ENCODE data around the gene UCHL1. TPM values are rescaled to one million over a fixed set of nuclear protein-coding genes. Genes with fewer than 3 reads are reported as not detected.

UCHL1 gene
- total RNA-seq, 1 donor from 2014 or later = 1,994 TPM

DNA sequence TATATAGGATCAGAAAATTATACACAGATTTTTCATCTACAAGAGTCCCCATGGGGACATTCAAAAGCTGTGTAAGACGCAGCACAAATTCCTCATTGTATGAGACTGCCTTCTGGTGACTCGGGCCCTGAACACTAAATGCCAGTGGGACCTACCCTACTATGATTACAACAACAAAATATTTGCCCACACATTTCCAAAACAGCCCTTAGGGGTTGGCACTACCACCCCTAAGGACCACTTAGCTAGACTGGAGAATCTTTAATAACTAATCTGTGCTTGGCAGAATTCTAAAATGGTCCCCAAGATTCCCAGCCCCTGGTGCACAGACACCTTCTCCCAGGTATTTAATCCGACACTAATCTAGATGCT is 29.1 kb downstream of the UCHL1 start:
- DNase-seq (ENCODE audit: low read depth) = no peak
- Histone ChIP-seq H3K27me3 (ENCODE audit: control insufficient read depth, insufficient read depth, low read length) (no peaks in the 10 kb centered on the region), H3K4me3 (ENCODE audit: low read depth, low read length) (no peak overlapping the region), H3K36me3 (ENCODE audit: control insufficient read depth, insufficient read depth, low read length) (no peaks in the 10 kb centered on the region)
- TF ChIP-seq, protein P1, sequence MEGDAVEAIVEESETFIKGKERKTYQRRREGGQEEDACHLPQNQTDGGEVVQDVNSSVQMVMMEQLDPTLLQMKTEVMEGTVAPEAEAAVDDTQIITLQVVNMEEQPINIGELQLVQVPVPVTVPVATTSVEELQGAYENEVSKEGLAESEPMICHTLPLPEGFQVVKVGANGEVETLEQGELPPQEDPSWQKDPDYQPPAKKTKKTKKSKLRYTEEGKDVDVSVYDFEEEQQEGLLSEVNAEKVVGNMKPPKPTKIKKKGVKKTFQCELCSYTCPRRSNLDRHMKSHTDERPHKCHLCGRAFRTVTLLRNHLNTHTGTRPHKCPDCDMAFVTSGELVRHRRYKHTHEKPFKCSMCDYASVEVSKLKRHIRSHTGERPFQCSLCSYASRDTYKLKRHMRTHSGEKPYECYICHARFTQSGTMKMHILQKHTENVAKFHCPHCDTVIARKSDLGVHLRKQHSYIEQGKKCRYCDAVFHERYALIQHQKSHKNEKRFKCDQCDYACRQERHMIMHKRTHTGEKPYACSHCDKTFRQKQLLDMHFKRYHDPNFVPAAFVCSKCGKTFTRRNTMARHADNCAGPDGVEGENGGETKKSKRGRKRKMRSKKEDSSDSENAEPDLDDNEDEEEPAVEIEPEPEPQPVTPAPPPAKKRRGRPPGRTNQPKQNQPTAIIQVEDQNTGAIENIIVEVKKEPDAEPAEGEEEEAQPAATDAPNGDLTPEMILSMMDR (IDR thresholded peaks at IDR 0.05; ENCODE audit: insufficient read depth, low read length, poor library complexity, severe bottlenecking) = no peak

DNA sequence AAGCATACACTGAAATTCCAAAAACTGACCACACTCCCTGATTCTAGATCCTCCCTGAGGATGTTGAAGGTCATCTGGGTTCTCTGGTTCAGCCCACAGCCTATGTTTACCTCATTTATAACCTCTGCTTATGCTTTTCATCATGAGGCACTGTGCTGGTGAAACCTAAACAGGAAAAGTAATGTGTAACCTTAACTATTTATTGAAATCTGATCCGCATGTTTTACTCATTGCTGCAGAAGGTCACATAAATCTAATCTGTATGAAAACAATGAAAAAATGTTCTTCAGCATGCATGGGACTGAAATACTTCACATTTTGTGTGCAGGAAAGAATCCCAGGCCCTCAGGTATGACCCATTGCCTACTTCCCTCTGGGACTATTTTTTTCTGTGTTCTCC is 30.3 kb downstream of the UCHL1 start:
- Histone ChIP-seq H3K27me3 (ENCODE audit: control insufficient read depth, insufficient read depth, low read length) (no peaks in the 10 kb centered on the region), H3K36me3 (ENCODE audit: control insufficient read depth, insufficient read depth, low read length) (no peaks in the 10 kb centered on the region), H3K4me3 (ENCODE audit: low read depth, low read length) (no peak overlapping the region)
- DNase-seq (ENCODE audit: low read depth) = no peak
- TF ChIP-seq, protein P1 (IDR thresholded peaks at IDR 0.05; ENCODE audit: insufficient read depth, low read length, poor library complexity, severe bottlenecking) = no peak

DNA sequence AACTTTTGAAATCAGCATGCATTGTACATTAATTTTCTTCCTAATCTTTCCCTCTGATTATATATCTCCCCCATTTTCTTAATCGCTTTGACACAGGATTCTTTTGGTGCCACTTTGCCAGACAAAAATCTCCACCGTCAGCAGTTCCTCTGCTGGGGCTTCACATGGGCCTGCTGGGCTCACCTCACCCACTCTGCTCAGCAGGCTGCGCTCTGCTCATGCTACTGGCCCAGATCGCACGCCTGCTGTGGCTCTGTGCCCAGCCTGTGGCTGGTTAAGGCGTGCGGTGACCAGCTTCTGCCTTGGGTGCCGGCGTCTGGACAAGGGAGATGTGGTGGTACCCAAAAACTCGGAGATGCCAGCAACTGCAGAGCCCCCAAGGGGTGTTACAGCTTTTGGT is 31.1 kb downstream of the UCHL1 start:
- Histone ChIP-seq H3K27me3 (ENCODE audit: control insufficient read depth, insufficient read depth, low read length) (no peaks in the 10 kb centered on the region), H3K36me3 (ENCODE audit: control insufficient read depth, insufficient read depth, low read length) (no peaks in the 10 kb centered on the region), H3K4me3 (ENCODE audit: low read depth, low read length) (no peak overlapping the region)
- DNase-seq (ENCODE audit: low read depth) = no peak
- TF ChIP-seq, protein P1 (IDR thresholded peaks at IDR 0.05; ENCODE audit: insufficient read depth, low read length, poor library complexity, severe bottlenecking) = no peak

DNA sequence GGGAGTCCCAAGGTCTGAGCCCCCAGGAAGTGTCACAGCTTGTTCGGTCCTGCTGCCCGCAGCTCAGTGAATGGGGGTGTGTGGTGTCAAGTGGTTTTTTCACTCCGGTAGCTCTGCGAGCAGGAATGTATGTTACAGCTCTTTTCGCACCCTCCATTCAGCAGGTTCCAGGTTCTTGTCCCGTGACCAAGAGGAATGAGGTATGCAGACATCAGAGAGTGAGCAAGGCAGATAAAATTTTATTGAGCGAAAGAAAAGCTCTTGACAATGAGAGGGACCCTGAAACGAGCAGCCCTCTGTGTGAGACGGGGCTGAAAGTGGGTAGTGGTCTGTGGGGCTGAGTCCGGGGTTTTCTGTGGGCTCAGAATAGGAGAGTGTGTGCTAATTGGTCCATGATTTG is 31.5 kb downstream of the UCHL1 start:
- TF ChIP-seq, protein P1 (IDR thresholded peaks at IDR 0.05; ENCODE audit: insufficient read depth, low read length, poor library complexity, severe bottlenecking) = no peak
- Histone ChIP-seq H3K27me3 (ENCODE audit: control insufficient read depth, insufficient read depth, low read length) (no peaks in the 10 kb centered on the region), H3K4me3 (ENCODE audit: low read depth, low read length) (no peak overlapping the region), H3K36me3 (ENCODE audit: control insufficient read depth, insufficient read depth, low read length) (no peaks in the 10 kb centered on the region)
- no peak for DNase-seq (ENCODE audit: low read depth)

DNA sequence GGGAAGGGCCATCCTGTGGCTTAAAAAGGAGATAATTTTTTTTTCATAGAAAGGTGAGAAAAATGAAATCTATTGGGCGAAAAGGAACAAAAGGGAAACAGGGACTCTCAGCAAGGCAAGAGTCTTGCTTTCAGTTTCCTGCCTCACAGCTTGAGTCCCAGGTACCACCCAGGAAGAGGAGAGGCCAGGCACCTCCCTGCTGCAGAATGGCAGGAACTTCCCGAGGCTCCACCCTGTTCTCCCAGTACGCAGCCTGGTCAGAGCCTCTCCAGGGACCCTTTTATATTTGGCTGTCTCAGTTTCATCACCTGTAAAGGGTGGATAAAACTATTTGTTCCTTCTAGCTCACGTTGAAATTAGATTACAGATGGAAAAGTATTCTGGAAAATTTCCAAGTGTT is 33.8 kb downstream of the UCHL1 start:
- H3K36me3 ChIP-seq (ENCODE audit: control insufficient read depth, insufficient read depth, low read length) = no peaks in the 10 kb centered on the region
- TF ChIP-seq, protein P1 (IDR thresholded peaks at IDR 0.05; ENCODE audit: insufficient read depth, low read length, poor library complexity, severe bottlenecking) = no peak
- DNase-seq (ENCODE audit: low read depth) = no peak

DNA sequence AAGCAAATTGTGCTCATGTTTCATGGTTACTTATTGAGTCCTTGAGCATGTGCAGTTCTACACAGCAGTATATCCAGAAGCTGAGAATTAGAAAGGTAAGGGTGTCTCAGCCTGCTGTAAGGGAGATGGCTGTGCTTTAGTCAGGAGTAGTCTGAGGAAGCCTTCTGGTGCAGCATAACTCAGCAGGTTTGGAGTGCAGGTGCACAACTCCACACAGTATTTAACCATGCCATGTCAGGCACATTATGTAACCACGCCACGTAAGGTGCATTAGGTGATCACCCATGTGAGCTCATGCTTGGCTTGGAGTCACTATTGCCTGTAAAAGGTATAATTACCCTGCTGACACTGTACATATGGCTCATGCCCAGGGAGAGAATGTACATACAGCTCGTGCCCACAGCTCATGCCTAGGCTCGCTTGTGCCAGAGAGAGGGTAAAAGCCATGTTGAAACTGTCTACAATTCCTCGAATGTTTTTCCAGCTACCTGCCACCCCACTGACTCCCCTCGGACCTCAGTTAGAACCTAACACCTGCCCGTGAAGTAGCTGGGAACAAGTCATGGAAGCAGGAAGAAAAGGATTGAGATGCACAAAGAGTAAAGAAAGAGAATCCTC is 37.8 kb downstream of the UCHL1 start:
- Histone ChIP-seq H3K27me3 (ENCODE audit: control insufficient read depth, insufficient read depth, low read length) (no peaks in the 10 kb centered on the region), H3K4me3 (ENCODE audit: low read depth, low read length) (no peak overlapping the region)
- TF ChIP-seq, protein P1 (IDR thresholded peaks at IDR 0.05; ENCODE audit: insufficient read depth, low read length, poor library complexity, severe bottlenecking) = no peak

More for the DNA sequence above, 33.8 kb downstream of the UCHL1 start:
- H3K4me3 ChIP-seq (ENCODE audit: low read depth, low read length) = no peak overlapping the region
- no peaks in the 10 kb centered on the region for H3K27me3 ChIP-seq (ENCODE audit: control insufficient read depth, insufficient read depth, low read length)

More for the DNA sequence above, 37.8 kb downstream of the UCHL1 start:
- no peak for DNase-seq (ENCODE audit: low read depth)
- no peaks in the 10 kb centered on the region for H3K36me3 ChIP-seq (ENCODE audit: control insufficient read depth, insufficient read depth, low read length)

Data from kidney epithelial cell (primary cell).